Ishikawa (cell line): ENCODE data around the gene ZNF429.

Experiments
- CEBPB ChIP-seq: IDR thresholded peaks from 2 replicates; pipeline ENCODE4 v1.6.1; 2012
- CREB1 ChIP-seq: IDR thresholded peaks from 2 replicates; pipeline ENCODE4 v1.6.1; 2012; ENCODE audit warnings: low read depth
- EGR1 ChIP-seq: IDR thresholded peaks from 2 replicates; pipeline ENCODE4 v1.6.1; 2012
- EP300 ChIP-seq: IDR thresholded peaks from 2 replicates; pipeline ENCODE4 v1.6.1; 2012; ENCODE audit warnings: borderline replicate concordance
- FOXM1 ChIP-seq: IDR thresholded peaks from 2 replicates; pipeline ENCODE4 v1.6.1; 2012; ENCODE audit warnings: low read depth, borderline replicate concordance
- NFIC ChIP-seq: IDR thresholded peaks from 2 replicates; pipeline ENCODE4 v1.6.1; 2012
- RAD21 ChIP-seq: IDR thresholded peaks from 2 replicates; pipeline ENCODE4 v1.6.1; 2012; ENCODE audit warnings: low read depth
- TAF1 ChIP-seq: IDR thresholded peaks from 2 replicates; pipeline ENCODE4 v1.6.1; 2012; ENCODE audit warnings: low read depth, mild to moderate bottlenecking
- TCF12 ChIP-seq: IDR thresholded peaks from 2 replicates; pipeline ENCODE4 v1.6.1; 2012; ENCODE audit warnings: low read depth
- TEAD4 ChIP-seq: IDR thresholded peaks from 2 replicates; pipeline ENCODE4 v1.6.1; 2012
- YY1 ChIP-seq: IDR thresholded peaks from 2 replicates; pipeline ENCODE4 v1.6.1; 2012; ENCODE audit warnings: low read depth
- ZBTB7A ChIP-seq: IDR thresholded peaks from 2 replicates; pipeline ENCODE4 v1.6.1; 2012; ENCODE audit warnings: low read depth
- TF ChIP-seq, protein P1 (sequence below): IDR thresholded peaks from 2 replicates; pipeline ENCODE4 v1.6.1; 2012
- TF ChIP-seq, protein P2 (sequence below): IDR thresholded peaks from 2 replicates; pipeline ENCODE4 v1.6.1; 2012
- TF ChIP-seq, protein P3 (sequence below): IDR thresholded peaks from 2 replicates; pipeline ENCODE4 v1.6.1; 2012; ENCODE audit warnings: low read depth, mild to moderate bottlenecking

ZNF429 gene

DNA sequence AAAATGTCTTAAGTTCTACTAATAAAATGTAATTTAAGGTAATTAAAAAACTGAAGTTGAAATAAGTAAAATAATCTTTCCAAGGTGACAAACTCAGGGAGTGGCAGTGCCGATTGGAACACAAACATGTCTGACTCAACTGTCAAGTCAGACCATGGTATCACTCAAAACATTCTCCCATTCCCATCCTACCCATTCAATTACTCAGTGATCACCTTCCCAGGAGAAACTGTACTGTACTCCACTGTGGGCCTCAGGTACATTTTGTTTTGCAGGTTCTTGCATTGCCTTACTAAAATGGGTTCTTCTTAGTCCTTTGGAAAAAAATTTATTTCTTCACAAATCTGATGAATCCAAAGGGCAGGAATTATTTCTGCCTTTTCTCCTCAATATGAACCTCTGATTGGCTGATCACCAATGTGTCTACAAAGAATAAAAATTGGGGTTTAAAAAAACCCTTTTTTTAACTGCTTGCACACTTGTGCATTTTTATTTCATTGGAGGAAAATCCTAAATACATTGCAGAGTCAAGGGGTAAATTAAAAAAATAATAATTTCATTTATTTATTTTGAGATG, 96.8 kb downstream of the ZNF429 start:
- no peak for TF ChIP-seq FOXM1
- no peak for TF ChIP-seq RAD21
- no peak for TF ChIP-seq TCF12
- TF ChIP-seq, protein P1, sequence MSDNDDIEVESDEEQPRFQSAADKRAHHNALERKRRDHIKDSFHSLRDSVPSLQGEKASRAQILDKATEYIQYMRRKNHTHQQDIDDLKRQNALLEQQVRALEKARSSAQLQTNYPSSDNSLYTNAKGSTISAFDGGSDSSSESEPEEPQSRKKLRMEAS = no peak
- no peak for TF ChIP-seq EP300
- no peak for TF ChIP-seq TAF1
- TF ChIP-seq TEAD4 = no peak
- TF ChIP-seq ZBTB7A = no peak
- no peak for TF ChIP-seq NFIC
- no peak for TF ChIP-seq YY1
- TF ChIP-seq CREB1 = no peak
- TF ChIP-seq, protein P2, sequence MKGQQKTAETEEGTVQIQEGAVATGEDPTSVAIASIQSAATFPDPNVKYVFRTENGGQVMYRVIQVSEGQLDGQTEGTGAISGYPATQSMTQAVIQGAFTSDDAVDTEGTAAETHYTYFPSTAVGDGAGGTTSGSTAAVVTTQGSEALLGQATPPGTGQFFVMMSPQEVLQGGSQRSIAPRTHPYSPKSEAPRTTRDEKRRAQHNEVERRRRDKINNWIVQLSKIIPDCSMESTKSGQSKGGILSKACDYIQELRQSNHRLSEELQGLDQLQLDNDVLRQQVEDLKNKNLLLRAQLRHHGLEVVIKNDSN = no peak
- no peak for TF ChIP-seq EGR1
- TF ChIP-seq, protein P3, sequence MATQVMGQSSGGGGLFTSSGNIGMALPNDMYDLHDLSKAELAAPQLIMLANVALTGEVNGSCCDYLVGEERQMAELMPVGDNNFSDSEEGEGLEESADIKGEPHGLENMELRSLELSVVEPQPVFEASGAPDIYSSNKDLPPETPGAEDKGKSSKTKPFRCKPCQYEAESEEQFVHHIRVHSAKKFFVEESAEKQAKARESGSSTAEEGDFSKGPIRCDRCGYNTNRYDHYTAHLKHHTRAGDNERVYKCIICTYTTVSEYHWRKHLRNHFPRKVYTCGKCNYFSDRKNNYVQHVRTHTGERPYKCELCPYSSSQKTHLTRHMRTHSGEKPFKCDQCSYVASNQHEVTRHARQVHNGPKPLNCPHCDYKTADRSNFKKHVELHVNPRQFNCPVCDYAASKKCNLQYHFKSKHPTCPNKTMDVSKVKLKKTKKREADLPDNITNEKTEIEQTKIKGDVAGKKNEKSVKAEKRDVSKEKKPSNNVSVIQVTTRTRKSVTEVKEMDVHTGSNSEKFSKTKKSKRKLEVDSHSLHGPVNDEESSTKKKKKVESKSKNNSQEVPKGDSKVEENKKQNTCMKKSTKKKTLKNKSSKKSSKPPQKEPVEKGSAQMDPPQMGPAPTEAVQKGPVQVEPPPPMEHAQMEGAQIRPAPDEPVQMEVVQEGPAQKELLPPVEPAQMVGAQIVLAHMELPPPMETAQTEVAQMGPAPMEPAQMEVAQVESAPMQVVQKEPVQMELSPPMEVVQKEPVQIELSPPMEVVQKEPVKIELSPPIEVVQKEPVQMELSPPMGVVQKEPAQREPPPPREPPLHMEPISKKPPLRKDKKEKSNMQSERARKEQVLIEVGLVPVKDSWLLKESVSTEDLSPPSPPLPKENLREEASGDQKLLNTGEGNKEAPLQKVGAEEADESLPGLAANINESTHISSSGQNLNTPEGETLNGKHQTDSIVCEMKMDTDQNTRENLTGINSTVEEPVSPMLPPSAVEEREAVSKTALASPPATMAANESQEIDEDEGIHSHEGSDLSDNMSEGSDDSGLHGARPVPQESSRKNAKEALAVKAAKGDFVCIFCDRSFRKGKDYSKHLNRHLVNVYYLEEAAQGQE = no peak
- no peak for TF ChIP-seq CEBPB

DNA sequence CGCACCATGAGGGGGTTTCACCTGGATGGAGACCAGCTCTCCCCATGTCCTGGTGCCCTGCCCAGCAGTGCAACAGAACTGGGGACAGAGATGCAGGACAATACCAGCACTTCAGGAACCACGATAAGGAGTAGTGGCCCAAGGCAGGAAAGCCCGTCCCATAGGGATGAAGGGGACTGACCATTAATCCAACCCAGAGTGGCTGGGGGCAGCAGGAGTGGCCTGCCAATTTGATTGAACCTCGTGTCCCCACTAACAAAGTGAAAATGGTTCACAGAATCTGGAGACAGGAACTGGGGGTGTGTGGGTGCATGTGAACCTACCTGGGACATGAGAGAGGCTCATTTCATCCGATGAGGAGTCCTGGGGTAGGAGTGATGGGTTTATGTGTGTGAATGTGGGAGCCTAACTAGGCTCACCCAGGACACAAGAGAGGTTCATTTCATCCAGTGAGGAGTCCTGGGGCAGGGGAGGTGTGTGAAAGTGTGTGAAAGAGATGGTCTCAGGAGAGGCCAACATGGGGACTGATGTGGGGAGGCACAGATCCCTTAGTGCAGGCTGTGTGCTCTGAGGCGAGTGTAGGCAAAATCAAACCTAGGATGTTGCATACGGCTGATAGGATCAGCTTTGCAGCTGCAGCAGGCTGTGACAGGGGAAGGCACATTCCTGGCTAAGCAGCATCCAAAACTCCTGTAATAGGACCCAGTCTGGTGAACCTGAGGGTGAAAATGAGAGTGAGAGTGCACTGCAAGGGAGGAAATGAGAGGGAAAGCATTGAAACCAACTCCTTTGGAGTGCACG, 98.2 kb downstream of the ZNF429 start:
- TF ChIP-seq FOXM1 (no peak), CREB1 (no peak), ZBTB7A (no peak), TEAD4 (no peak), RAD21 (no peak), EGR1 (no peak), NFIC (no peak), TAF1 (no peak), YY1 (no peak), TCF12 (no peak), EP300 (no peak), CEBPB (no peak)
- TF ChIP-seq, protein P1 = no peak
- TF ChIP-seq, protein P3 = no peak
- TF ChIP-seq, protein P2 = no peak

GRCh38 chr19:21604351-21604926, 99.0 kb downstream of the ZNF429 start:
- no peak for TF ChIP-seq CREB1
- TF ChIP-seq FOXM1 = no peak
- TF ChIP-seq TEAD4 = no peak
- no peak for TF ChIP-seq CEBPB
- TF ChIP-seq TAF1 = no peak
- TF ChIP-seq ZBTB7A = no peak
- TF ChIP-seq TCF12 = no peak
- TF ChIP-seq, protein P1 = no peak
- TF ChIP-seq, protein P2 = no peak
- TF ChIP-seq, protein P3 = no peak
- no peak for TF ChIP-seq YY1
- TF ChIP-seq EGR1 = no peak
- no peak for TF ChIP-seq RAD21
- TF ChIP-seq EP300 = no peak
- TF ChIP-seq NFIC = no peak
